HepG2 (cell line): Measurements from ENCODE around the gene SPSB2. TPM values are rescaled to one million over a fixed set of nuclear protein-coding genes. Genes with fewer than 3 reads are reported as not detected.

ENCODE experiments used
- AHDC1 ChIP-seq: sonication (generic); formaldehyde crosslinking; IDR thresholded peaks from 2 replicates; pipeline ENCODE4 v1.5.1; 2020; ENCODE audit warnings: mild to moderate bottlenecking, missing genetic modification reagents, borderline replicate concordance
- ATF7 ChIP-seq, 2 experiments: fragments of 450-650 bp in 1 of 2; sonication (generic) in 1 of 2; formaldehyde crosslinking in 1 of 2; IDR thresholded peaks; 2 replicates each; pipeline versions ENCODE4 v1.4.0 to v1.6.1; 2016 to 2020; ENCODE audit warnings: antibody characterized with exemption in 1 of 2, mild to moderate bottlenecking in 1 of 2, missing genetic modification reagents in 1 of 2
- CENPT ChIP-seq: sonication (generic); formaldehyde crosslinking; IDR thresholded peaks from 2 replicates; pipeline ENCODE4 v1.8.0; 2022; ENCODE audit warnings: low read depth, mild to moderate bottlenecking, moderate library complexity, missing genetic modification reagents
- EP300 ChIP-seq, 3 experiments: sonication (generic) in 1 of 3; formaldehyde crosslinking in 1 of 3; IDR thresholded peaks; 2 replicates each; pipeline versions ENCODE4 v1.5.1 to v1.6.1; 2011 to 2020; ENCODE audit warnings: low read depth in 2 of 3, low read length in 2 of 3, borderline replicate concordance in 1 of 3, improper control_type of control experiment in 1 of 3, mild to moderate bottlenecking in 1 of 3, missing genetic modification reagents in 1 of 3, moderate library complexity in 1 of 3
- ETV6 ChIP-seq: sonication (generic); formaldehyde crosslinking; conservative IDR thresholded peaks from 2 replicates; pipeline ENCODE4 v1.4.0; 2020; ENCODE audit warnings: missing genetic modification reagents
- HCFC1 ChIP-seq: fragments of 150-350 bp; IDR thresholded peaks from 2 replicates; pipeline ENCODE4 v1.6.1; 2014; ENCODE audit warnings: low read depth, low read length
- KLF15 ChIP-seq: sonication (generic); formaldehyde crosslinking; IDR thresholded peaks from 2 replicates; pipeline ENCODE4 v1.8.1; 2023; ENCODE audit warnings: borderline replicate concordance, mild to moderate bottlenecking, inconsistent platforms, missing genetic modification reagents, mixed read lengths
- LRRFIP1 ChIP-seq: sonication (generic); formaldehyde crosslinking; conservative IDR thresholded peaks from 2 replicates; pipeline ENCODE4 v1.4.0; 2020; ENCODE audit warnings: missing genetic modification reagents
- MED13 ChIP-seq: sonication (generic); formaldehyde crosslinking; IDR thresholded peaks from 2 replicates; pipeline ENCODE4 v1.5.0; 2020; ENCODE audit warnings: missing genetic modification reagents
- MTF1 ChIP-seq: sonication (generic); formaldehyde crosslinking; IDR thresholded peaks from 2 replicates; pipeline ENCODE4 v1.5.0; 2020; ENCODE audit warnings: missing genetic modification reagents
- NFE2L2 ChIP-seq: fragments of 150-350 bp; IDR thresholded peaks from 2 replicates; pipeline ENCODE4 v1.6.1; 2014; ENCODE audit warnings: low read length
- RBFOX2 ChIP-seq: fragments of 200-400 bp; formaldehyde crosslinking; IDR thresholded peaks from 2 replicates; pipeline ENCODE4 v1.6.1; 2017; ENCODE audit warnings: low read depth, mild to moderate bottlenecking, low read length
- RFX3 ChIP-seq: IDR thresholded peaks from 2 replicates; pipeline ENCODE4 v1.6.1; 2016; ENCODE audit warnings: missing biosample characterization, missing genetic modification reagents
- ZNF101 ChIP-seq: sonication (generic); formaldehyde crosslinking; IDR thresholded peaks from 2 replicates; pipeline ENCODE4 v1.4.0; 2020; ENCODE audit warnings: mild to moderate bottlenecking, low read depth, missing genetic modification reagents, borderline replicate concordance
- ZNF256 ChIP-seq: sonication (generic); formaldehyde crosslinking; conservative IDR thresholded peaks from 2 replicates; pipeline ENCODE4 v1.4.0; 2020; ENCODE audit warnings: missing genetic modification reagents
- ZNF3 ChIP-seq: IDR thresholded peaks from 2 replicates; pipeline ENCODE4 v1.7.0; 2017; ENCODE audit warnings: inconsistent platforms
- ZNF652 ChIP-seq: IDR thresholded peaks from 2 replicates; pipeline ENCODE4 v1.6.1; 2016; ENCODE audit warnings: low read depth, borderline replicate concordance
- polyA plus RNA-seq, 8 experiments: library from polyadenylated mRNA; depleted of rRNA in 3 of 8; stranded (reverse) in 7 of 8; unstranded in 1 of 8; fragments of >200 nt; fragmentation: Illumina TruSeq in 4 of 8; extraction: Trizol in 4 of 8; gene quantifications; 2 replicates each; pipeline versions ENCODE4 v1.2.1 to v1.2.3, GENCODE V29; 2011 to 2016; ENCODE audit warnings: low read depth in 4 of 8, missing spikeins in 1 of 8, mixed read lengths in 1 of 8; ENCODE audit not compliant: insufficient read depth in 1 of 8
- total RNA-seq, 5 experiments: library from RNA; depleted of rRNA; stranded (reverse); fragments of >200 nt; fragmentation: Illumina TruSeq; extraction: Trizol; gene quantifications; 2 replicates each; pipeline ENCODE4 v1.2.3, GENCODE V29; 2016; ENCODE audit warnings: low read depth in 1 of 5
- TF ChIP-seq, protein P1 (sequence below): sonication (generic); formaldehyde crosslinking; IDR thresholded peaks from 2 replicates; pipeline ENCODE4 v1.8.1; 2022; ENCODE audit warnings: mild to moderate bottlenecking, missing genetic modification reagents

Gene SPSB2
- total and polyA plus RNA-seq, 2 of the 13 experiments (the other 11 are each of a cell fraction or from before 2014, with no cell fraction given), result 2.0 to 6.2 TPM

DNA sequence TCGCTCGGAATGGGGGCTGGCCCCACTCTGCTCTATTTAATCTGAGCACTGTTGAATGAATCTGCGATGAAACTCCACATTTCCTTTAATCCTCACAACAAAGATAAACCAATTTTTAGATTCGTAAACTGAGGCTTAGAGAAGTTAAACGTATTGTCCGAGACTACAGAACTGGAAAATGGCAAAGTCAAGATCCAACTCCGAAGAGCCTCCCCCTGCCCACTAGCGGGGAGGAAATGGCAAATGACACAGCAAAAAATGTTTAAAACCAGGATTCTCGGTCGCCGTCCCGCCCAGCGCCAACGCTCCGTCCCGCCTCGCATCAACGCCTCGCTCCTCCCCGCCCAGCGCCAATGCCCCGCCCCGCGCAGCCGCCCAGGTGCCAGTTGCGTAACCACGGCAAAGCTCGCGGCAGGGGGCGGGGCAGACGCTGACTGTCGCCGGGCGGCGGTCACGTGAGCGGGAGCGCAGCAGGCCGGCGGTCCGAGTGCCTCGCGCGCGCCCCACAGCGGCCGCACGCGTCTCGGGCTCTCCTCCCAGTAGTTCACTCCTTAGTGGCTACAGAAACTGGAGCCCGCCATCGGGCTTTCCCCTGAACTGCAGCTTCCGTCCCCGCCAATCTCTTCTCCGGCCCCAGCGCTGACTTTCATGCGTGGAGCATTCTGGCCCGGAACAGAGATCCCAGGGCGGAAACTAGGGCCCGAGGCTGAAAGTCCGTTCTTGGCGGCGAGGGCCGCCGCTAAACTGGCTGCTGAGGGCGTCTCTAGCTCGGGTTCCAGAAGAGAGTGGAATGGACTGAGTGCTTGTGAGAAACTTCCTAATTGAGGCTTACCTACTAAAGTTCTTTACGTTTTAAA is 17.9 kb upstream of the SPSB2 start (continued):
- TF ChIP-seq LRRFIP1 (CRISPR knock-in tag) (no peak), EP300 (IDR thresholded peaks at IDR 0.05; ENCODE audit: low read depth in 2 of 2, low read length in 2 of 2) (peak in 1 of 2 experiments; percentile 56; a peak in 3 of 4 replicates), EP300 (CRISPR knock-in tag; IDR thresholded peaks at IDR 0.05; ENCODE audit: borderline replicate concordance) (peak; percentile 71), ZNF652 (CRISPR knock-in tag) (peak; percentile 75; the same call in 1 of the 2 replicates), ZNF3 (CRISPR knock-in tag) (no peak), NFE2L2 (peak; percentile 98), CENPT (CRISPR knock-in tag) (no peak), RFX3 (CRISPR knock-in tag) (no peak), MED13 (CRISPR knock-in tag) (no peak), ZNF101 (CRISPR knock-in tag) (no peak), AHDC1 (CRISPR knock-in tag) (no peak), ATF7 (IDR thresholded peaks at IDR 0.05) (no peak), ATF7 (CRISPR knock-in tag; IDR thresholded peaks at IDR 0.05) (no peak; the same call in 1 of the 2 replicates), HCFC1 (peak; percentile 27; the same call in 1 of the 2 replicates), ZNF256 (no peak), MTF1 (CRISPR knock-in tag) (no peak), RBFOX2 (peak; percentile 85), KLF15 (CRISPR knock-in tag) (no peak), ETV6 (CRISPR knock-in tag) (peak; percentile 66; the same call in 1 of the 2 replicates)
- TF ChIP-seq, protein P1, sequence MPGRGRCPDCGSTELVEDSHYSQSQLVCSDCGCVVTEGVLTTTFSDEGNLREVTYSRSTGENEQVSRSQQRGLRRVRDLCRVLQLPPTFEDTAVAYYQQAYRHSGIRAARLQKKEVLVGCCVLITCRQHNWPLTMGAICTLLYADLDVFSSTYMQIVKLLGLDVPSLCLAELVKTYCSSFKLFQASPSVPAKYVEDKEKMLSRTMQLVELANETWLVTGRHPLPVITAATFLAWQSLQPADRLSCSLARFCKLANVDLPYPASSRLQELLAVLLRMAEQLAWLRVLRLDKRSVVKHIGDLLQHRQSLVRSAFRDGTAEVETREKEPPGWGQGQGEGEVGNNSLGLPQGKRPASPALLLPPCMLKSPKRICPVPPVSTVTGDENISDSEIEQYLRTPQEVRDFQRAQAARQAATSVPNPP (CRISPR knock-in tag), result no peak; the same call in 1 of the 2 replicates
